Ovary (tissue), 9 donors: Measurements from ENCODE around the gene ANKRD44. TPM values are rescaled to one million over a fixed set of nuclear protein-coding genes. Genes with fewer than 3 reads are reported as not detected.

Experiments used
- DNase-seq, 5 donors: peaks; one replicate each; pipeline ENCODE4 v3.0.0-alpha.2; 2019 to 2020
- H3K27ac ChIP-seq, 2 donors: fragments of 200-600 bp; one replicate each; pipeline versions ENCODE4 v1.5.1 to v1.8.0; 2019 to 2022
- H3K27me3 ChIP-seq: fragments of 200-600 bp; one replicate; pipeline ENCODE4 v1.8.0; 2022
- H3K36me3 ChIP-seq: fragments of 200-600 bp; sonication (generic); one replicate; pipeline ENCODE4 v1.5.1; 2019
- H3K4me1 ChIP-seq: one replicate; pipeline ENCODE4 v1.8.1; 2013; ENCODE audit warnings: mild to moderate bottlenecking, moderate library complexity; ENCODE audit not compliant: insufficient read depth
- H3K4me3 ChIP-seq: fragments of 200-600 bp; sonication (generic); one replicate; pipeline ENCODE4 v1.5.1; 2017
- H3K9me3 ChIP-seq, 2 donors: fragments of 200-600 bp in 1 of 2; sonication (generic) in 1 of 2; one replicate each; pipeline versions ENCODE4 v1.5.1 to v1.8.1; 2013 to 2019; ENCODE audit warnings: mild to moderate bottlenecking in 1 of 2, moderate library complexity in 1 of 2
- EP300 ChIP-seq: sonication (generic); formaldehyde crosslinking; IDR thresholded peaks from one replicate; pipeline ENCODE4 v1.6.1; 2017; ENCODE audit warnings: antibody characterized with exemption
- POLR2A ChIP-seq: fragments of 450-650 bp; IDR thresholded peaks from one replicate; pipeline ENCODE4 v1.6.1; 2017; ENCODE audit warnings: antibody characterized with exemption, mild to moderate bottlenecking, moderate library complexity
- WGBS, 3 donors: extraction: QIAGEN DNeasy Blood & Tissue Kit in 1 of 3; methylation state at CpG; one replicate each; pipeline versions ENCODE4 v1.1.5 to v1.1.7; 2013 to 2017; 5-methylcytosine and 5-hydroxymethylcytosine counted together
- intact Hi-C, 4 donors: fragments of 100-400 bp; cut with DNase I; formaldehyde crosslinking; loops; one replicate each; pipeline versions ENCODE4 v1.11.0 to v1.15.1; 2022 to 2023
- polyA plus RNA-seq, 2 donors: library from polyadenylated mRNA; stranded (reverse); fragments of 200-250 nt in 1 of 2; fragments of 350-450 nt in 1 of 2; fragmentation: Illumina TruSeq in 1 of 2; extraction: RNeasy Lipid Tissue Mini Kit (QIAGEN cat#74804) in 1 of 2; gene quantifications; one replicate each; pipeline ENCODE4 v1.2.3, GENCODE V29; 2013 to 2014
- total RNA-seq, 7 donors: library from RNA; depleted of rRNA in 2 of 7; stranded (reverse); fragments of >200 nt in 2 of 7; fragmentation: NEBNext Ultra II Directional in 3 of 7; extraction: Animal tissue kit (Norgen Biotek cat#: 25700) in 3 of 7; gene quantifications; one replicate each; pipeline versions ENCODE4 v1.1.0 to v1.2.4, GENCODE V29; 2016 to 2023
- TF ChIP-seq, protein P1 (sequence below), 3 donors: fragments of 450-650 bp in 2 of 3; fragments of 200-600 bp in 1 of 3; IDR thresholded peaks; one replicate each; pipeline versions ENCODE4 v1.5.1 to v1.8.0; 2016 to 2022; ENCODE audit warnings: antibody characterized with exemption in 3 of 3, mild to moderate bottlenecking in 1 of 3
- donor health status: DM: no; HTN: no; CAD: no; lungs with moderate emphysema.
- donor health status: DM: no; HTN: no; CAD: no.
- donor health status: Bipolar disorder and iron deficiency.
- donor health status: DM: yes; HTN: yes; CAD: no.
- donor health status: DM: no; HTN: no; CAD: no.
- donor health status: DM: yes; HTN: yes; CAD: no.

The ANKRD44 gene
- total and polyA plus RNA-seq, 9 donors: 2.6 to 60.0 (median 11.1) TPM

- Histone ChIP-seq H3K27ac (no peak overlapping the region), H3K27me3 (no peaks in the 10 kb centered on the region), H3K4me1 (no peaks in the 10 kb centered on the region), H3K9me3 (no peaks in the 10 kb centered on the region), H3K36me3 (no peaks in the 10 kb centered on the region), H3K4me3 (no peak overlapping the region)
- TF ChIP-seq, protein P1, sequence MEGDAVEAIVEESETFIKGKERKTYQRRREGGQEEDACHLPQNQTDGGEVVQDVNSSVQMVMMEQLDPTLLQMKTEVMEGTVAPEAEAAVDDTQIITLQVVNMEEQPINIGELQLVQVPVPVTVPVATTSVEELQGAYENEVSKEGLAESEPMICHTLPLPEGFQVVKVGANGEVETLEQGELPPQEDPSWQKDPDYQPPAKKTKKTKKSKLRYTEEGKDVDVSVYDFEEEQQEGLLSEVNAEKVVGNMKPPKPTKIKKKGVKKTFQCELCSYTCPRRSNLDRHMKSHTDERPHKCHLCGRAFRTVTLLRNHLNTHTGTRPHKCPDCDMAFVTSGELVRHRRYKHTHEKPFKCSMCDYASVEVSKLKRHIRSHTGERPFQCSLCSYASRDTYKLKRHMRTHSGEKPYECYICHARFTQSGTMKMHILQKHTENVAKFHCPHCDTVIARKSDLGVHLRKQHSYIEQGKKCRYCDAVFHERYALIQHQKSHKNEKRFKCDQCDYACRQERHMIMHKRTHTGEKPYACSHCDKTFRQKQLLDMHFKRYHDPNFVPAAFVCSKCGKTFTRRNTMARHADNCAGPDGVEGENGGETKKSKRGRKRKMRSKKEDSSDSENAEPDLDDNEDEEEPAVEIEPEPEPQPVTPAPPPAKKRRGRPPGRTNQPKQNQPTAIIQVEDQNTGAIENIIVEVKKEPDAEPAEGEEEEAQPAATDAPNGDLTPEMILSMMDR (IDR thresholded peaks at IDR 0.05): no peak
- WGBS, 3 donors: 48 to 51% (median 49%) methylated on average over 8 of the region's 8 CpGs
- intact Hi-C loops: no loop called here
- peak in 4 of 5 donors; percentile 46 to 79 (median 48) for DNase-seq
Measured at GRCh38 chr2:197286805-197287595, 23.6 kb downstream of the ANKRD44 start.

DNA sequence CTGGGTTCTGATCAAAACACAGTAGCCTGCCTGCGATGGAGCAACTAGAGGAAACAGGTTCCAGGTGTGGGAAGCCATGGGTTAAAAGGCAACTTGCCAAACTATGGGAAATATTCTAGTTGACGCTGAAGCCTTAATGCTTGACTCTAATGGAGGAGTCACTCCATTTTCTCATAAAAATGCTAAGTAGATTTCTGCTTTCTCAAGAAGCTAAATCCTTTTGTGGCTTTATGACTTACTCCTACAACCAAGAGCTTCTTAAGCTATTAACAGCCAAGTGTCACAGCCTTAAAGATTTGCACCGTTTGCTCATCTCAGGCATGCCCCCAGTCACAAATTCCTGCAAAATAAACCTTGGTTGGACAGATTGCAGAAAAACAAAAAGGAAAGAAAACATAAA is 25.2 kb downstream of the ANKRD44 start:
- Histone ChIP-seq H3K27me3 (no peaks in the 10 kb centered on the region), H3K9me3 (no peaks in the 10 kb centered on the region), H3K36me3 (no peaks in the 10 kb centered on the region), H3K4me1 (no peaks in the 10 kb centered on the region), H3K27ac (no peak overlapping the region), H3K4me3 (no peak overlapping the region)
- TF ChIP-seq, protein P1 (IDR thresholded peaks at IDR 0.05): no peak
- WGBS, 3 donors: 86 to 89% (median 87%) methylated on average over 3 of the region's 3 CpGs
- intact Hi-C loops: no loop called here
- DNase-seq: no peak

GRCh38 chr2:197284956-197285355 is 25.6 kb downstream of the ANKRD44 start:
- Histone ChIP-seq H3K9me3 (no peaks in the 10 kb centered on the region), H3K27ac (no peak overlapping the region), H3K4me1 (no peaks in the 10 kb centered on the region), H3K36me3 (no peaks in the 10 kb centered on the region), H3K4me3 (no peak overlapping the region), H3K27me3 (no peaks in the 10 kb centered on the region)
- intact Hi-C loops: no loop called here
- DNase-seq: no peak
- no peak for TF ChIP-seq EP300
- TF ChIP-seq, protein P1 (IDR thresholded peaks at IDR 0.05): no peak

- Histone ChIP-seq H3K27ac (no peak overlapping the region), H3K27me3 (no peaks in the 10 kb centered on the region), H3K36me3 (no peaks in the 10 kb centered on the region), H3K9me3 (no peaks in the 10 kb centered on the region), H3K4me1 (no peaks in the 10 kb centered on the region), H3K4me3 (no peak overlapping the region)
- DNase-seq: no peak
- intact Hi-C loops: no loop called here
- WGBS, 3 donors: 43 to 71% (median 65%) methylated on average over 2 of the region's 2 CpGs
- TF ChIP-seq, protein P1 (IDR thresholded peaks at IDR 0.05): no peak
- TF ChIP-seq EP300 (no peak), POLR2A (no peak)
Measured at GRCh38 chr2:197281421-197281820, 29.2 kb downstream of the ANKRD44 start.
